Ovary (tissue), 9 donors: ENCODE data around the gene CDK2AP2. TPM values are rescaled to one million over a fixed set of nuclear protein-coding genes. Genes with fewer than 3 reads are reported as not detected.

Experiments used
- DNase-seq, 5 donors: peaks; one replicate each; pipeline ENCODE4 v3.0.0-alpha.2; 2019 to 2020
- H3K27ac ChIP-seq, 2 donors: fragments of 200-600 bp; one replicate each; pipeline versions ENCODE4 v1.5.1 to v1.8.0; 2019 to 2022
- H3K27me3 ChIP-seq: fragments of 200-600 bp; one replicate; pipeline ENCODE4 v1.8.0; 2022
- H3K36me3 ChIP-seq: fragments of 200-600 bp; sonication (generic); one replicate; pipeline ENCODE4 v1.5.1; 2019
- H3K4me1 ChIP-seq: one replicate; pipeline ENCODE4 v1.8.1; 2013; ENCODE audit warnings: mild to moderate bottlenecking, moderate library complexity; ENCODE audit not compliant: insufficient read depth
- H3K4me3 ChIP-seq: fragments of 200-600 bp; sonication (generic); one replicate; pipeline ENCODE4 v1.5.1; 2017
- H3K9me3 ChIP-seq, 2 donors: fragments of 200-600 bp in 1 of 2; sonication (generic) in 1 of 2; one replicate each; pipeline versions ENCODE4 v1.5.1 to v1.8.1; 2013 to 2019; ENCODE audit warnings: mild to moderate bottlenecking in 1 of 2, moderate library complexity in 1 of 2
- EP300 ChIP-seq: sonication (generic); formaldehyde crosslinking; IDR thresholded peaks from one replicate; pipeline ENCODE4 v1.6.1; 2017; ENCODE audit warnings: antibody characterized with exemption
- POLR2A ChIP-seq: fragments of 450-650 bp; IDR thresholded peaks from one replicate; pipeline ENCODE4 v1.6.1; 2017; ENCODE audit warnings: antibody characterized with exemption, mild to moderate bottlenecking, moderate library complexity
- WGBS, 3 donors: extraction: QIAGEN DNeasy Blood & Tissue Kit in 1 of 3; methylation state at CpG; one replicate each; pipeline versions ENCODE4 v1.1.5 to v1.1.7; 2013 to 2017; 5-methylcytosine and 5-hydroxymethylcytosine counted together
- intact Hi-C, 4 donors: fragments of 100-400 bp; cut with DNase I; formaldehyde crosslinking; loops; one replicate each; pipeline versions ENCODE4 v1.11.0 to v1.15.1; 2022 to 2023
- polyA plus RNA-seq, 2 donors: library from polyadenylated mRNA; stranded (reverse); fragments of 200-250 nt in 1 of 2; fragments of 350-450 nt in 1 of 2; fragmentation: Illumina TruSeq in 1 of 2; extraction: RNeasy Lipid Tissue Mini Kit (QIAGEN cat#74804) in 1 of 2; gene quantifications; one replicate each; pipeline ENCODE4 v1.2.3, GENCODE V29; 2013 to 2014
- total RNA-seq, 7 donors: library from RNA; depleted of rRNA in 2 of 7; stranded (reverse); fragments of >200 nt in 2 of 7; fragmentation: NEBNext Ultra II Directional in 3 of 7; extraction: Animal tissue kit (Norgen Biotek cat#: 25700) in 3 of 7; gene quantifications; one replicate each; pipeline versions ENCODE4 v1.1.0 to v1.2.4, GENCODE V29; 2016 to 2023
- TF ChIP-seq, protein P1 (sequence below), 3 donors: fragments of 450-650 bp in 2 of 3; fragments of 200-600 bp in 1 of 3; IDR thresholded peaks; one replicate each; pipeline versions ENCODE4 v1.5.1 to v1.8.0; 2016 to 2022; ENCODE audit warnings: antibody characterized with exemption in 3 of 3, mild to moderate bottlenecking in 1 of 3
- donor health status: DM: no; HTN: no; CAD: no; lungs with moderate emphysema.
- donor health status: DM: no; HTN: no; CAD: no.
- donor health status: Bipolar disorder and iron deficiency.
- donor health status: DM: yes; HTN: yes; CAD: no.
- donor health status: DM: no; HTN: no; CAD: no.
- donor health status: DM: yes; HTN: yes; CAD: no.

The CDK2AP2 gene
- total and polyA plus RNA-seq, 9 donors = 3.8 to 66.1 (median 34.6) TPM

DNA sequence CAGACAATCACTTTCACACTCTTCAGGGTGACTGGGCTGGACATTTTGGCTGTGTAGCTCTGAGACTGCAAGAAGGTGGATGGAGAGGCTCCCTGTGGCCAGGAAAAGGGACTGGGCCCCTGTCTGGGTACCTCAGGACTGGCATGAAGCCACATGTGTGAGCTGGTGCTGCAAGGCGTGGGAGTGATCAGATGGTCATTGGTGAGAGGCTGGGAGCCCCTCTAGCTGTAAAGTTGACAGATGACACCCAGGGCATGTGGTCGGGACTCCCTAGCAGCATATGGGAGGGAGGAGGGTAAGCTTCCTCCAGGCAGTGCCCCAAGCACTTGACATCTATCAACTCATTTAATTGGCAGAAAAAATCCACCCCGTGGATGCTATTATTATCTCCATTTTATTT lies 34.2 kb upstream of the CDK2AP2 start:
- 64 to 79% (median 67%) methylated on average over 3 of the region's 3 CpGs for WGBS, 3 donors
- Histone ChIP-seq H3K27ac (no peak overlapping the region), H3K27me3 (no peaks in the 10 kb centered on the region), H3K4me3 (no peak overlapping the region), H3K4me1 (no peaks in the 10 kb centered on the region), H3K9me3 (no peaks in the 10 kb centered on the region), H3K36me3 (no peaks in the 10 kb centered on the region)
- intact Hi-C loops = no loop called here
- TF ChIP-seq POLR2A (no peak), EP300 (no peak)
- TF ChIP-seq, protein P1, sequence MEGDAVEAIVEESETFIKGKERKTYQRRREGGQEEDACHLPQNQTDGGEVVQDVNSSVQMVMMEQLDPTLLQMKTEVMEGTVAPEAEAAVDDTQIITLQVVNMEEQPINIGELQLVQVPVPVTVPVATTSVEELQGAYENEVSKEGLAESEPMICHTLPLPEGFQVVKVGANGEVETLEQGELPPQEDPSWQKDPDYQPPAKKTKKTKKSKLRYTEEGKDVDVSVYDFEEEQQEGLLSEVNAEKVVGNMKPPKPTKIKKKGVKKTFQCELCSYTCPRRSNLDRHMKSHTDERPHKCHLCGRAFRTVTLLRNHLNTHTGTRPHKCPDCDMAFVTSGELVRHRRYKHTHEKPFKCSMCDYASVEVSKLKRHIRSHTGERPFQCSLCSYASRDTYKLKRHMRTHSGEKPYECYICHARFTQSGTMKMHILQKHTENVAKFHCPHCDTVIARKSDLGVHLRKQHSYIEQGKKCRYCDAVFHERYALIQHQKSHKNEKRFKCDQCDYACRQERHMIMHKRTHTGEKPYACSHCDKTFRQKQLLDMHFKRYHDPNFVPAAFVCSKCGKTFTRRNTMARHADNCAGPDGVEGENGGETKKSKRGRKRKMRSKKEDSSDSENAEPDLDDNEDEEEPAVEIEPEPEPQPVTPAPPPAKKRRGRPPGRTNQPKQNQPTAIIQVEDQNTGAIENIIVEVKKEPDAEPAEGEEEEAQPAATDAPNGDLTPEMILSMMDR (IDR thresholded peaks at IDR 0.05) = no peak
- no peak for DNase-seq

DNA sequence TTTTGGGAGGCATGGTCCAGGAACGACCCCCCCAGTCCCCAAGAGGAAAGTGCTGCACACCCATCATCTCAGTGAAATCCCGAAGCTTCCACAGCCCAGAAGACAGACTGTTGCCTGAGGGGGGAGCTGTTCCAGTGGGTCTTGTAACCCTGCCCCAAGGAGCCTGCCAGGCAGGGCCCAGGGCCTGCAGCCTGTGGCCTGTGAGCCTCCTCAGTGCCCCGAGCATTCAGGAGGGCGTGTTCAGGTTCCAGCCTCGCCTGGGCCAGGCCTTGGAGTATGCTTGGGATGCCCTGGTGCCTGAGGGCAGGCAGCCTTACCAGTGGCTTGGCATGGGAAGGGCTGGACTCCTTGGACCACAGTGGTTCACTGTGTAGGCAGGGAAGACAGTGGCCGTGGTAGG lies 33.2 kb upstream of the CDK2AP2 start:
- WGBS, 3 donors = 88 to 97% (median 89%) methylated on average over 4 to 6 of the region's 6 CpGs
- Histone ChIP-seq H3K27ac (no peak overlapping the region), H3K4me3 (no peak overlapping the region), H3K36me3 (no peaks in the 10 kb centered on the region), H3K4me1 (no peaks in the 10 kb centered on the region), H3K27me3 (no peaks in the 10 kb centered on the region), H3K9me3 (no peaks in the 10 kb centered on the region)
- TF ChIP-seq POLR2A (no peak), EP300 (no peak)
- TF ChIP-seq, protein P1 (IDR thresholded peaks at IDR 0.05) = no peak
- DNase-seq = no peak
- intact Hi-C loops = no loop called here

DNA sequence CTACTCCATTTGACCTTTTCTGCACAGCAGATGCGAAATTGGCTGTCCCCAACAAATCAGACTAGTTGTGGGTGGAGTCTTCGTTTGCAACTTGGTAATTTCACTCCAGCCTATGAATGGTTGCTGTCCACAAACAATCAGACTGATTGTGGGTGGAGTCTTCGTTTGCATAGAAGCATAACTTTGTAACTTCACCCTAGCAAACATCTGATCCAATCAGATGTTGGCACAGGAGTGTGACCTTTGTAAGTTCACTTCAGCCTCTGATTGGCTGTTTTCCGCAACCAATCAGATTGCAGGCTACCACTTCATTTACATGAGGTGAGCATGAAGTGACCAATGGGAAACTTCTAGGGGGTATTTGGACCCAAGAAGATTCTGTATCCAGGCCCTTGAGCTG lies 31.6 kb upstream of the CDK2AP2 start:
- Histone ChIP-seq H3K4me3 (no peak overlapping the region), H3K4me1 (no peaks in the 10 kb centered on the region), H3K36me3 (no peaks in the 10 kb centered on the region), H3K27me3 (no peaks in the 10 kb centered on the region), H3K9me3 (no peaks in the 10 kb centered on the region), H3K27ac (no peak overlapping the region)
- 78 to 93% (median 84%) methylated on average over 4 of the region's 4 CpGs for WGBS, 3 donors
- TF ChIP-seq POLR2A (no peak), EP300 (no peak)
- TF ChIP-seq, protein P1 (IDR thresholded peaks at IDR 0.05) = no peak
- intact Hi-C loops = no loop called here
- no peak for DNase-seq

DNA sequence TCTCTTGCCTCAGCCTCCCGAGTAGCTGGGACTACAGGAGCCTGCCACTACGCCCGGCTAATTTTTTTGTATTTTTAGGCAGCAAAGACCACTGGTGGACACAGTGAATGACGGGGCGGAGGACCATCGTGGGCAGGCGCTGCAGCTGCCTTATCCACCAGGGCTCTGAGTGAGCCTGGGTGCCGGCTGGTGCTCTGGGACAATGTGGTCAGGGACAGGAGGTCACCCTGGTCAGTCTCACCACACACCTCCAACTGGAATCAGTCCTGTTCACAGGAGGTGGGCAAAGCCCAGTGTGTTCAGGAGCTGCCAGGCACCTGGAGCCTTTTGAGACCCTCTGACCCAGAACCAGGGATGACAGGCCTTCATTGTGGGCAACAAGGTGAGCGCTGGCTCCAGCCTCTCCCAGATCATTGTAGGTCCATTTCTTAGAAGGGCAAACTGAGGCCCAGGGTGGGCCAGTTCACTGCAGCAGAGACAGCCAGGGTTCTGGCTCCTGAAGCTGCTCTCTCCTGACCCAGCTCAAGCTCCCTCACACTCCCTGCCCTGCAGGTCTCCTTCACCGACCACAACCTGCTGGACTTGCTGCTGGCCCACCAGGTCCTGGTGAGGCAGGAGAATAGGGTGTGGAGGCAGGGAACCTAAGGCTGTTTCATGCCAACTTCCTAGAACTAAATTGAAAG lies 31.0 kb upstream of the CDK2AP2 start:
- TF ChIP-seq EP300 (no peak), POLR2A (no peak)
- TF ChIP-seq, protein P1 (IDR thresholded peaks at IDR 0.05) = no peak
- WGBS, 3 donors = 78 to 84% (median 81%) methylated on average over 9 to 10 of the region's 10 CpGs
- H3K9me3 ChIP-seq = no peaks in the 10 kb centered on the region
- no peaks in the 10 kb centered on the region for H3K4me1 ChIP-seq
- DNase-seq = no peak
- H3K36me3 ChIP-seq = no peaks in the 10 kb centered on the region
- no peak overlapping the region for H3K27ac ChIP-seq
- intact Hi-C loops = no loop called here
- H3K27me3 ChIP-seq = no peaks in the 10 kb centered on the region
- no peak overlapping the region for H3K4me3 ChIP-seq
